ENCODE data around the gene APOM.

The APOM gene

GRCh38 chr6:31629014-31629413 is 26.7 kb upstream of the APOM start:
- no peak overlapping the region for H3K4me3 ChIP-seq (ENCODE audit: low read depth, low read length)
- no peaks in the 10 kb centered on the region for H3K9me3 ChIP-seq (ENCODE audit: severe bottlenecking)
- no peaks in the 10 kb centered on the region for H3K27me3 ChIP-seq (ENCODE audit: insufficient read depth, low read depth, severe bottlenecking)
- no peak for DNase-seq
- H3K36me3 ChIP-seq, result peaks cover 100% of the 10 kb centered on the region
- no peak for TF ChIP-seq CTCF (IDR thresholded peaks at IDR 0.05; ENCODE audit: low read depth, low read length)
- no peak overlapping the region for H3K27ac ChIP-seq

DNA sequence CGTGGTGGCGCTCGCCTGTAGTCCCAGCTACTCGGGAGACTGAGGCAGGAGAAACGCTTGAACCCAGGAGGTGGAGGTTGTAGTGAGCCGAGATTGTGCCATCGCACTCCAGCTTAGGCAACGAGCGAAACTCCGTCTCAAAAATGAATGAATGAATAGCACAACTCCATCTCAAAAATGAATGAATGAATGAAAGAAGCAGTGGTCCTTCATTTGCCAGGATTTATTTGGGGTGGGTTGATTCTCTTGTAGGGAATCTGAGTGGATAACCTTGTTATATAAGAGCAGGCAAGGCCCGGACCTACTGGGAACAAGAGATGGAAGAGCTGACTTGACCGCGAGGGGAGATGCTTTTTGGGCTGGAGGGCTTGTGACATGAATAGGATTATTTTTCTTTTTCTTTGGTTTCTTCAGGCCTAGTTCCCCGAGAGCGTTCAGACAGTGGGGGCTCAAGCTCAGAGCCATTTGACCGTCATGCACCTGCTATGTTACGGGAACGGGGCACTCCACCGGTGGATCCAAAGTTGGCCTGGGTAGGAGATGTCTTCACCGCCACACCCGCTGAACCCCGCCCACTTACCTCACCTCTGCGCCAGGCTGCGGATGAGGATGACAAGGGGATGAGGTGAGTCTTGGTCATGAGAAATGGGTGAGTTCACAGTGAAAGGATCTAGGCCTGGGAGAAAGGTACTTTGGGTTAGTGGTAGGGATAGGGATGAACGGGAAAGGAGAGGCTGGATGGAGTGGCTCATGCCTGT is 25.3 kb upstream of the APOM start:
- H3K27me3 ChIP-seq (ENCODE audit: insufficient read depth, low read depth, severe bottlenecking), result no peaks in the 10 kb centered on the region
- H3K27ac ChIP-seq, result no peak overlapping the region
- H3K9me3 ChIP-seq (ENCODE audit: severe bottlenecking), result no peaks in the 10 kb centered on the region
- no peak for TF ChIP-seq CTCF (IDR thresholded peaks at IDR 0.05; ENCODE audit: low read depth, low read length)
- DNase-seq, result no peak
- no peak overlapping the region for H3K4me3 ChIP-seq (ENCODE audit: low read depth, low read length)
- peaks cover 100% of the 10 kb centered on the region for H3K36me3 ChIP-seq

GRCh38 chr6:31631209-31631608 is 24.5 kb upstream of the APOM start:
- H3K4me3 ChIP-seq (ENCODE audit: low read depth, low read length), result no peak overlapping the region
- H3K9me3 ChIP-seq (ENCODE audit: severe bottlenecking), result no peaks in the 10 kb centered on the region
- no peaks in the 10 kb centered on the region for H3K27me3 ChIP-seq (ENCODE audit: insufficient read depth, low read depth, severe bottlenecking)
- TF ChIP-seq CTCF (IDR thresholded peaks at IDR 0.05; ENCODE audit: low read depth, low read length), result no peak
- no peak for DNase-seq
- peaks cover 100% of the 10 kb centered on the region for H3K36me3 ChIP-seq
- no peak overlapping the region for H3K27ac ChIP-seq

- Histone ChIP-seq H3K9me3 (ENCODE audit: severe bottlenecking) (no peaks in the 10 kb centered on the region), H3K27ac (no peak overlapping the region; the same call in 1 of the 2 replicates), H3K4me3 (ENCODE audit: low read depth, low read length) (no peak overlapping the region), H3K27me3 (ENCODE audit: insufficient read depth, low read depth, severe bottlenecking) (no peaks in the 10 kb centered on the region), H3K36me3 (peaks cover 100% of the 10 kb centered on the region)
- no peak for DNase-seq
- no peak for TF ChIP-seq CTCF (IDR thresholded peaks at IDR 0.05; ENCODE audit: low read depth, low read length)
Measured at GRCh38 chr6:31631681-31632278, 23.9 kb upstream of the APOM start.

GRCh38 chr6:31632279-31632946 is 23.3 kb upstream of the APOM start:
- Histone ChIP-seq H3K36me3 (peaks cover 100% of the 10 kb centered on the region), H3K27me3 (ENCODE audit: insufficient read depth, low read depth, severe bottlenecking) (no peaks in the 10 kb centered on the region), H3K9me3 (ENCODE audit: severe bottlenecking) (no peaks in the 10 kb centered on the region), H3K4me3 (ENCODE audit: low read depth, low read length) (no peak overlapping the region), H3K27ac (peak overlapping the region; percentile 11)
- no peak for DNase-seq
- TF ChIP-seq CTCF (IDR thresholded peaks at IDR 0.05; ENCODE audit: low read depth, low read length), result no peak
